Stomach smooth muscle (tissue), 2 donors: Measurements from ENCODE around the gene KIAA1586.

Experiments used
- H3K27ac ChIP-seq: one replicate; pipeline ENCODE4 v1.7.0; 2013; ENCODE audit warnings: mild to moderate bottlenecking, low read length, inconsistent platforms
- H3K27me3 ChIP-seq, 2 donors: one replicate each; pipeline ENCODE4 v1.7.0; 2013; ENCODE audit warnings: low read length in 2 of 2; ENCODE audit not compliant: insufficient read depth in 2 of 2, control insufficient read depth in 1 of 2
- H3K36me3 ChIP-seq, 2 donors: one replicate each; pipeline ENCODE4 v1.7.0; 2013; ENCODE audit warnings: low read length in 2 of 2; ENCODE audit not compliant: control insufficient read depth in 2 of 2, insufficient read depth in 2 of 2
- H3K4me1 ChIP-seq: one replicate; pipeline ENCODE4 v1.7.0; 2013; ENCODE audit warnings: low read length; ENCODE audit not compliant: control insufficient read depth, insufficient read depth
- H3K4me3 ChIP-seq, 2 donors: one replicate each; pipeline ENCODE4 v1.7.0; 2013; ENCODE audit warnings: low read length in 2 of 2
- H3K9ac ChIP-seq, 2 donors: one replicate each; pipeline ENCODE4 v1.7.0; 2013; ENCODE audit warnings: low read length in 2 of 2, mild to moderate bottlenecking in 1 of 2
- H3K9me3 ChIP-seq, 2 donors: one replicate each; pipeline ENCODE4 v1.7.0; 2013; ENCODE audit warnings: low read length in 2 of 2; ENCODE audit not compliant: control insufficient read depth in 2 of 2
- donor health status: healthy.
- donor health status: Pancreatic carcinoma.

The KIAA1586 gene

DNA sequence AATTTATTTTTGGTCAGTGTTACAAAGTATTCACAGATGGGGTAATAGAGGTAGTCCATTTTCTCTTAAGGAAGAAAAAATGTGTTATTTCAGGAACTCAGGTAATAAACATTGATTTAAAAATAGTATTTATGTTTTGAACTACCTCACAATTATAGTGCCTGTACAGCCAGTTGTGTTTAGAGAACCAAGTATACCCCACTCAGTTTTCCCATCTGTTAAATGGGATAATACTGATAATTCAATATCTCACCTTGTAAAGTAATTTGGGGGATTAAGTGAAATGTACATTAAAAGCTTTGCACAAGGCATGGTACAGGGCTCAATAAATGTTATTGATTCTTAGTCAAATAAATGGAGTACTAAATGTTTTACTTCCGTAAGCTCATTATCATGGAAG is 48.2 kb downstream of the KIAA1586 start:
- Histone ChIP-seq H3K9me3 (no peaks in the 10 kb centered on the region), H3K4me1 (peaks cover 2% of the 10 kb centered on the region), H3K36me3 (peaks cover 6 to 8% of the 10 kb centered on the region in 2 donors), H3K9ac (no peak overlapping the region), H3K4me3 (no peak overlapping the region), H3K27me3 (no peaks in the 10 kb centered on the region), H3K27ac (no peak overlapping the region)

DNA sequence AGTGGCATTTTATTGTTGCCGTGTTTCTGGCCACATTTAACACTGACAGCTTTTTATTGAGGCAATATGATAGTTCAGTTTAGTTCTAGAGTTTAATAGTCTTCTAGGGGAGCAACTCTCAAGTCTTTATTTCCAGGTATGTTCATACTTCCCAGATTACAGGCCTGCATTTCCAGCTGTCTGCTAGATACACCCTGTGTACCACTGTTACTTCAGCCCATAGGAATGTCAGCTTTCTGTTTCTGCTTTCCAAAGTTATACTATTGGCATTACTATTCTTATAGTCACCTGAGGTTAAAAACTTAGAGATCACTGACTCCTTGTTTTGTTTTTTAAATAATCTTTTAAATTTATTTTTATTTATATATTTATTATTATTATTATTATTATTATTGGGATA is 51.1 kb downstream of the KIAA1586 start:
- H3K9ac ChIP-seq: no peak overlapping the region

DNA sequence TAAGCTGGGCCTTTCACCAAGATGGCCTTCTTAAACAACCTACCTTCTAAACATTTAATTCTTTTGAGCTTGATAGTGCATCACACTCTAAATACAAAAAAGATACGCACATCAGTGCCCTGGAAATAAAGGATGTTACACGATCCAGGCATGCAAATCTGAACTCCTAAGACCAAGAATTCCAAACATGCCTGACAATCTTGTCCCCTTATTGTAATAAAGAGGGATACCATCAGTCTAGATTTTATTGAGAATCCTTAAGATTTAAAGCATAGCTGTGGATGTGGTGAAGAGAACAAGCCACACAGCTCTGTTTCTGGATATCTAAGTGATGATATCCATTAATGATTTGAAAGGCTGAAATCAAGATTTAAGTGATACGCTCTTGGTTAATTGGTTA is 56.5 kb downstream of the KIAA1586 start:
- Histone ChIP-seq H3K9ac (no peak overlapping the region), H3K4me1 (no peaks in the 10 kb centered on the region), H3K9me3 (no peaks in the 10 kb centered on the region), H3K4me3 (no peak overlapping the region), H3K27ac (no peak overlapping the region), H3K27me3 (no peaks in the 10 kb centered on the region), H3K36me3 (peaks cover 24 to 38% of the 10 kb centered on the region in 2 donors)

More for the DNA sequence above, 51.1 kb downstream of the KIAA1586 start:
- no peaks in the 10 kb centered on the region for H3K4me1 ChIP-seq
- peaks cover 23 to 33% of the 10 kb centered on the region in 2 donors for H3K36me3 ChIP-seq
- no peak overlapping the region for H3K27ac ChIP-seq
- no peaks in the 10 kb centered on the region for H3K9me3 ChIP-seq
- no peaks in the 10 kb centered on the region for H3K27me3 ChIP-seq
- no peak overlapping the region for H3K4me3 ChIP-seq

DNA sequence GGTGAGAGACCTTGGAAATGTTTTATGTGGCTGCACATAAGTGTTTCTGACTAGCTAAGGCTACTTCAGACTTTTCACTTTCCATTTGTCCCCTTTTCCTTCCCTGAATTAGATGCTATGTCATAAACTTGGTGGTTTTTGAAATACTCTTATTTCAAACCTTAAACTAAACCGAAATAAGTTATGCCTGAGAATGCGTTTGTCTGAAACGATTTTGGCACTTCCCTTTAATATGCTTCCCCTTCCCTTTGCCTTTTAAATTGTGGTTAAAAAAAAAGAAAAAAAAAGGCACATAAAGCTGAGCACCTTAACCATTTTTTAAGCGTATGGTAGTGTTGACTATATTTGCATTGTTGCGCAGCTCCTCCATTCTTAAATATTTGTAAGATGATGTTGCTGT is 57.8 kb downstream of the KIAA1586 start:
- no peak overlapping the region for H3K27ac ChIP-seq
- no peaks in the 10 kb centered on the region for H3K9me3 ChIP-seq
- no peak overlapping the region for H3K4me3 ChIP-seq
- H3K4me1 ChIP-seq: no peaks in the 10 kb centered on the region
- H3K9ac ChIP-seq: no peak overlapping the region
- peaks cover 22 to 32% of the 10 kb centered on the region in 2 donors for H3K36me3 ChIP-seq
- H3K27me3 ChIP-seq: no peaks in the 10 kb centered on the region
